ENCODE data around the gene MINPP1.

Gene MINPP1

GRCh38 chr10:87524296-87524695 lies 19.6 kb downstream of the MINPP1 start:
- Histone ChIP-seq H3K4me3 (ENCODE audit: low read depth, low read length) (no peak overlapping the region), H3K9ac (ENCODE audit: low read depth, low read length) (no peak overlapping the region), H3K27me3 (ENCODE audit: control insufficient read depth, insufficient read depth, low read length) (no peaks in the 10 kb centered on the region), H3K9me3 (ENCODE audit: control insufficient read depth, insufficient read depth, low read length) (no peaks in the 10 kb centered on the region), H3K36me3 (ENCODE audit: control insufficient read depth, insufficient read depth, low read length) (peaks cover 10% of the 10 kb centered on the region), H3K4me1 (ENCODE audit: control insufficient read depth, insufficient read depth, low read length) (no peaks in the 10 kb centered on the region)

DNA sequence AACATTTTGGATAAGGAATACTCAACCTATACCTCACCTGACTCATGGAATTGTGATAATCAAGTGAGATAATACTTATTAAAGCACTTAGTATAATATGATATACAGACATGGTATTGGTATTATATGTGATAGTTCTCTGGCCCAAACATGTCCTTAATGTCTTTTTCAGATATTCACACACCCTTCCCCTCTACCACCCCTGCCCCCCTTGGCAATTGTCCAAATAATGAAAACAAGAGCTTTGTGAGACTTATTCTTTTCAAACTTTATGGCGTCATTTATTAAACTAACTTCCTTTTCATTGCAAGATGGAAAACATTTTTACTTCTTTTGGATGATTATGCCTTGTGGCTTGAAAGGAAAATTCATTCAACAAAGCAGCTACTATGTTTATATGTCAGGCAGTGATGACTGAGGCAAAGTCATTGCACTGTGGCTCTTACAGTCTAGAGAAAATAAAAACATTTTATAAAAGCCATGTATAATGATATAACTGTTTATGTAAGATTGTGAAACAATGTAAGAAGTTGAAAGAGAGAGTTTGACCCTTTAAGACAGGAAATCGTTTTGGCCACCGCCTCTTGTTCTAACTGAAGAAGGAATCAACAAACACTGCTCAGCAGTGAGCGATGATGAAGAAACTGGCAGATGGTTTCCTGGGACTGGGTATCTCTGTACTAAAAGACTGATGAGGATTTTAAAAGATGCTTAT lies 27.4 kb downstream of the MINPP1 start:
- Histone ChIP-seq H3K4me3 (ENCODE audit: low read depth, low read length) (no peak overlapping the region), H3K4me1 (ENCODE audit: control insufficient read depth, insufficient read depth, low read length) (no peaks in the 10 kb centered on the region), H3K9me3 (ENCODE audit: control insufficient read depth, insufficient read depth, low read length) (no peaks in the 10 kb centered on the region), H3K9ac (ENCODE audit: low read depth, low read length) (no peak overlapping the region), H3K36me3 (ENCODE audit: control insufficient read depth, insufficient read depth, low read length) (peaks cover 11% of the 10 kb centered on the region), H3K27me3 (ENCODE audit: control insufficient read depth, insufficient read depth, low read length) (no peaks in the 10 kb centered on the region)

DNA sequence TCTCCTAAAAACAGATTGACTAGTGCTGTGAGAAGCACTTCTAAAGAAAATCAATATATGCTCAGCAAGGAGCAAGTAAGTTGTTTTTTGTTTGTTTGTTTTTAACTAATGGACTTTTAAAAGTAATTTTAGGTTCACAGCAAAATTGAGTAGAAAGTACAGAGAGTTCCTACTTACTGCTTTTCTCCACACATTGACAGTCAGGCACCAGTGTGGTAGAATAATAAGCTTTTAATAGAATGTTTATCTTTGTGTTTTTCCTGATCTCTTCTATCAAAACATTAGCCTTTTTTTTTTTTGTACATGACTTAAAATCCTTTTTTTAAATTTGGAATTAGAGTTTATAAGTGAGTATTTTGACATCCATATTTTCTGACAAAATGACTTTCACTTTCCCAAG lies 28.0 kb downstream of the MINPP1 start:
- Histone ChIP-seq H3K9me3 (ENCODE audit: control insufficient read depth, insufficient read depth, low read length) (no peaks in the 10 kb centered on the region), H3K4me3 (ENCODE audit: low read depth, low read length) (no peak overlapping the region), H3K36me3 (ENCODE audit: control insufficient read depth, insufficient read depth, low read length) (peaks cover 11% of the 10 kb centered on the region), H3K4me1 (ENCODE audit: control insufficient read depth, insufficient read depth, low read length) (no peaks in the 10 kb centered on the region), H3K9ac (ENCODE audit: low read depth, low read length) (no peak overlapping the region), H3K27me3 (ENCODE audit: control insufficient read depth, insufficient read depth, low read length) (no peaks in the 10 kb centered on the region)

GRCh38 chr10:87534173-87534858 lies 29.6 kb downstream of the MINPP1 start:
- H3K36me3 ChIP-seq (ENCODE audit: control insufficient read depth, insufficient read depth, low read length), result peaks cover 11% of the 10 kb centered on the region

GRCh38 chr10:87538092-87539015 lies 33.7 kb downstream of the MINPP1 start:
- no peak overlapping the region for H3K4me3 ChIP-seq (ENCODE audit: low read depth, low read length)
- peaks cover 7% of the 10 kb centered on the region for H3K9me3 ChIP-seq (ENCODE audit: control insufficient read depth, insufficient read depth, low read length)
- H3K36me3 ChIP-seq (ENCODE audit: control insufficient read depth, insufficient read depth, low read length), result peaks cover 5% of the 10 kb centered on the region
- H3K9ac ChIP-seq (ENCODE audit: low read depth, low read length), result no peak overlapping the region
- peaks cover 2% of the 10 kb centered on the region for H3K4me1 ChIP-seq (ENCODE audit: control insufficient read depth, insufficient read depth, low read length)
- no peaks in the 10 kb centered on the region for H3K27me3 ChIP-seq (ENCODE audit: control insufficient read depth, insufficient read depth, low read length)

More at GRCh38 chr10:87534173-87534858, 29.6 kb downstream of the MINPP1 start:
- Histone ChIP-seq H3K27me3 (ENCODE audit: control insufficient read depth, insufficient read depth, low read length) (no peaks in the 10 kb centered on the region), H3K4me1 (ENCODE audit: control insufficient read depth, insufficient read depth, low read length) (peaks cover 2% of the 10 kb centered on the region), H3K9me3 (ENCODE audit: control insufficient read depth, insufficient read depth, low read length) (no peaks in the 10 kb centered on the region), H3K4me3 (ENCODE audit: low read depth, low read length) (no peak overlapping the region), H3K9ac (ENCODE audit: low read depth, low read length) (no peak overlapping the region)

DNA sequence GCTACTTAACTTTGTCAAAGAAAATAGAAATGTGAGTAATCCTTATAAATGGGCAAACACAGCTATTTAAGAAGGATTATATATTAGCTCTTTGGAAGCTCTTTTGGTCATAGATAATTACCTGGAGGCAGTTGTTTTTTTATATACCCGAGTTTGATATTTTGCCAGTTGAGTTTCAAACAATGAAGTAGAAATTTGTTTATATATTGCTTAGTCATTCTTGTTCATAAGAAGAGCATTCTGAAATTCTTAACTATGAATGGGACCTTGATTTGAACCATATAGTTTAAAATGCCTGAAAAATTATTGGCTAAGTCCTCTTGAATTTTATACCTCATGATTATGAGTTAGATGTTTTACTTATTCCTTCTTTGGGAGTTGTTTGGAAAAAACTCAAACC lies 36.4 kb downstream of the MINPP1 start:
- Histone ChIP-seq H3K36me3 (ENCODE audit: control insufficient read depth, insufficient read depth, low read length) (peaks cover 5% of the 10 kb centered on the region), H3K27me3 (ENCODE audit: control insufficient read depth, insufficient read depth, low read length) (no peaks in the 10 kb centered on the region), H3K9me3 (ENCODE audit: control insufficient read depth, insufficient read depth, low read length) (peaks cover 7% of the 10 kb centered on the region), H3K9ac (ENCODE audit: low read depth, low read length) (no peak overlapping the region), H3K4me3 (ENCODE audit: low read depth, low read length) (no peak overlapping the region), H3K4me1 (ENCODE audit: control insufficient read depth, insufficient read depth, low read length) (peaks cover 2% of the 10 kb centered on the region)

DNA sequence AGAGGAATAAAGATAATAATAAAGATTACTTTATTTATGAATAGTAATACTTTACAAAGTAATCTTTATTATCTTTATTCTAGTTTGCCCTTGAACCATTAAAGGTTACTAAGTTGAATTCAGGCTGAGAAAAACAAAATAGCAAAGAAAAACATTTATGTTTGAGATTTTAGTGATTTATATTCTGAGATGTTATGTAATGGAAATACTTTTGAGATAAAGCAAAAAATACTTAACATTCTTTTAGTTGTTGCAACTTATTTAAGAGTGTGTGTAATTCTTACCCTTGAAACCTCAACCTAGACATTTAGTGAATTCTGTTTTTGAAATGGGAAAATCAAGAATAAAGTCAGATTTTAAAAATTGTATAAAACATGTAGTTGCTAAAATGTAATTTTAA lies 40.0 kb downstream of the MINPP1 start:
- peaks cover 5% of the 10 kb centered on the region for H3K36me3 ChIP-seq (ENCODE audit: control insufficient read depth, insufficient read depth, low read length)
- no peaks in the 10 kb centered on the region for H3K27me3 ChIP-seq (ENCODE audit: control insufficient read depth, insufficient read depth, low read length)
- no peak overlapping the region for H3K9ac ChIP-seq (ENCODE audit: low read depth, low read length)
- peaks cover 9% of the 10 kb centered on the region for H3K4me1 ChIP-seq (ENCODE audit: control insufficient read depth, insufficient read depth, low read length)
- no peak overlapping the region for H3K4me3 ChIP-seq (ENCODE audit: low read depth, low read length)
- H3K9me3 ChIP-seq (ENCODE audit: control insufficient read depth, insufficient read depth, low read length), result peaks cover 7% of the 10 kb centered on the region

GRCh38 chr10:87545783-87546182 lies 41.1 kb downstream of the MINPP1 start:
- H3K9me3 ChIP-seq (ENCODE audit: control insufficient read depth, insufficient read depth, low read length), result peaks cover 7% of the 10 kb centered on the region
- H3K4me1 ChIP-seq (ENCODE audit: control insufficient read depth, insufficient read depth, low read length), result peaks cover 16% of the 10 kb centered on the region
- no peaks in the 10 kb centered on the region for H3K27me3 ChIP-seq (ENCODE audit: control insufficient read depth, insufficient read depth, low read length)
- no peak overlapping the region for H3K9ac ChIP-seq (ENCODE audit: low read depth, low read length)
- no peak overlapping the region for H3K4me3 ChIP-seq (ENCODE audit: low read depth, low read length)
- H3K36me3 ChIP-seq (ENCODE audit: control insufficient read depth, insufficient read depth, low read length), result peaks cover 5% of the 10 kb centered on the region

DNA sequence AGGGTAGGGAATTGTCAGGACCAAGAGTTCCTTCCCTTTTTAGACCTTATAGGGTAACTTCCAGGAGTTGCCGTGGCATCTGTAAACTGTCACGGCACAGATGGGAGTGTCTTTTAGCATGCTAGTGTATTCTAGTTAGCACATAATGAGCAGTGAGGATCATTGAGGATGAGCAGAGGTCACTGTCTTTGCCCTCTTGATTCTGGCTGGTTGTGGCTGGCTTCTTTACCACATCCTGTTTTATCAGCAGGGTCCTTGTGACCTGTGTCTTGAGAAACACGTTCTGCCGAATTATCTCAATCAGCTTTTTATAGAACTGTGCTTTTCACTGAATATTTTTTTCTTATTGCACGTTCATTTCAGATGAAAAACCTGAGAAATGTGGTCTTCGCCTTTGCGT lies 41.5 kb downstream of the MINPP1 start:
- Histone ChIP-seq H3K9me3 (ENCODE audit: control insufficient read depth, insufficient read depth, low read length) (peaks cover 7% of the 10 kb centered on the region), H3K27me3 (ENCODE audit: control insufficient read depth, insufficient read depth, low read length) (no peaks in the 10 kb centered on the region), H3K4me3 (ENCODE audit: low read depth, low read length) (no peak overlapping the region), H3K36me3 (ENCODE audit: control insufficient read depth, insufficient read depth, low read length) (peaks cover 5% of the 10 kb centered on the region), H3K4me1 (ENCODE audit: control insufficient read depth, insufficient read depth, low read length) (peaks cover 18% of the 10 kb centered on the region), H3K9ac (ENCODE audit: low read depth, low read length) (no peak overlapping the region)

- Histone ChIP-seq H3K4me3 (ENCODE audit: low read depth, low read length) (no peak overlapping the region), H3K9me3 (ENCODE audit: control insufficient read depth, insufficient read depth, low read length) (peaks cover 7% of the 10 kb centered on the region), H3K27me3 (ENCODE audit: control insufficient read depth, insufficient read depth, low read length) (no peaks in the 10 kb centered on the region), H3K4me1 (ENCODE audit: control insufficient read depth, insufficient read depth, low read length) (peaks cover 18% of the 10 kb centered on the region), H3K36me3 (ENCODE audit: control insufficient read depth, insufficient read depth, low read length) (no peaks in the 10 kb centered on the region), H3K9ac (ENCODE audit: low read depth, low read length) (no peak overlapping the region)
These were observed 42.3 kb downstream of the MINPP1 start for GRCh38 chr10:87546971-87547413.

DNA sequence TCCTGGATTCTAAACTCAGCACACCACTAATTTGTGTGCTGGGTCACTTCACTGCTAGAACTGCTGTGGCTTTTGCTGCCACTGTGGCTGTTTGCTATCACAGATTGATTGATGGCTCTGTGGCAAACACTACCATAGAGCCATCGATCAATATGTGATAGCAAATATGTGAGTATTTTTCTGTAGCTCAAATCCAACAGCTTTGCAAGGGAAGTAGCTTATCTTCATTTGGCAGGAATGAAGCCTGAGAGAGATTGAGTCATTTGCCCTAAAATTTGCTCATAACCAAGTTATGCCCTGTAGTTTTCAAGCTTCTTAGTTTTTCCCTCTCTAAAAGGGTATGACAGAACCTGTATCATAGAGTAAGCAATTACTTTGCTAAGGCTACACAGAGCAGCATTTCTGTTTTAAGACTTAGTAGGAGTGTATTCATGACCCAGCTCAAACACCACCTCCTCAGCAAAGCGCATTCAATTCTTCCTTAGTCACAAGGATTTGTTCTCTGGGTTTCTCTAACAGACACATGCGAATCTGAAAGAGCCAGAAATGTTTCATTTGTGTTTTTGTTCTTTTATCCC lies 43.1 kb downstream of the MINPP1 start:
- Histone ChIP-seq H3K9me3 (ENCODE audit: control insufficient read depth, insufficient read depth, low read length) (peaks cover 3% of the 10 kb centered on the region), H3K9ac (ENCODE audit: low read depth, low read length) (no peak overlapping the region), H3K27me3 (ENCODE audit: control insufficient read depth, insufficient read depth, low read length) (no peaks in the 10 kb centered on the region), H3K4me3 (ENCODE audit: low read depth, low read length) (no peak overlapping the region), H3K36me3 (ENCODE audit: control insufficient read depth, insufficient read depth, low read length) (no peaks in the 10 kb centered on the region), H3K4me1 (ENCODE audit: control insufficient read depth, insufficient read depth, low read length) (peaks cover 18% of the 10 kb centered on the region)

All from iPS-15b (cell line).